DND-41 (cell line): ENCODE measurements around the gene ADTRP.

Source experiments
- ATAC-seq: fragments of 200-7000 bp; cut with Tn5 transposase; 3 replicates; pipeline ENCODE4 v1.9.1; 2021; ENCODE audit warnings: low read depth; ENCODE audit not compliant: insufficient read depth
- DNase-seq: peaks from one replicate; pipeline ENCODE4 v3.0.0-alpha.2; 2020
- H2AFZ ChIP-seq: 2 replicates; pipeline ENCODE4 v1.6.0; 2012; ENCODE audit warnings: low read depth, low read length
- H3K27ac ChIP-seq: 2 replicates; pipeline ENCODE4 v1.5.1; 2012; ENCODE audit warnings: low read length, inconsistent platforms
- H3K27me3 ChIP-seq: fragments of 200-600 bp; sonication (generic); 2 replicates; pipeline ENCODE4 v1.6.0; 2012; ENCODE audit warnings: low read length, mild to moderate bottlenecking, inconsistent platforms; ENCODE audit not compliant: insufficient read depth, poor library complexity
- H3K36me3 ChIP-seq: 2 replicates; pipeline ENCODE4 v1.5.1; 2012; ENCODE audit warnings: low read length, inconsistent platforms; ENCODE audit not compliant: insufficient read depth
- H3K4me1 ChIP-seq: 2 replicates; pipeline ENCODE4 v1.5.1; 2012; ENCODE audit warnings: mild to moderate bottlenecking, low read length; ENCODE audit not compliant: insufficient read depth
- H3K4me2 ChIP-seq: 2 replicates; pipeline ENCODE4 v1.6.0; 2012; ENCODE audit warnings: mild to moderate bottlenecking, moderate library complexity, low read length, inconsistent platforms; ENCODE audit not compliant: insufficient read depth
- H3K4me3 ChIP-seq, 2 experiments: fragments of 200-600 bp in 1 of 2; shearing (Covaris generic) in 1 of 2; 2 replicates each; pipeline ENCODE4 v1.5.1; 2012 to 2016; ENCODE audit warnings: inconsistent platforms in 2 of 2, low read length in 2 of 2, mild to moderate bottlenecking in 2 of 2, low read depth in 1 of 2, moderate library complexity in 1 of 2
- H3K79me2 ChIP-seq: 2 replicates; pipeline ENCODE4 v1.6.0; 2012; ENCODE audit warnings: low read length, inconsistent platforms; ENCODE audit not compliant: insufficient read depth
- H3K9ac ChIP-seq: 2 replicates; pipeline ENCODE4 v1.6.0; 2012; ENCODE audit warnings: low read depth, mild to moderate bottlenecking, inconsistent platforms, low read length, moderate library complexity
- H3K9me3 ChIP-seq: 2 replicates; pipeline ENCODE4 v1.5.1; 2012; ENCODE audit warnings: low read length, moderate library complexity, mild to moderate bottlenecking, inconsistent platforms; ENCODE audit not compliant: insufficient read depth, severe bottlenecking
- H4K20me1 ChIP-seq: 2 replicates; pipeline ENCODE4 v1.6.0; 2012; ENCODE audit warnings: low read length; ENCODE audit not compliant: insufficient read depth
- EZH2 ChIP-seq: IDR thresholded peaks from 3 replicates; pipeline ENCODE4 v1.6.1; 2012; ENCODE audit warnings: borderline replicate concordance, low read depth, mild to moderate bottlenecking, moderate library complexity, low read length, inconsistent platforms; ENCODE audit not compliant: severe bottlenecking
- TF ChIP-seq, protein P1 (sequence below): IDR thresholded peaks from 2 replicates; pipeline ENCODE4 v1.5.1; 2012; ENCODE audit warnings: borderline replicate concordance, low read length, moderate library complexity, mild to moderate bottlenecking; ENCODE audit not compliant: poor library complexity, severe bottlenecking; ENCODE audit errors: extremely low read depth

Gene ADTRP

DNA sequence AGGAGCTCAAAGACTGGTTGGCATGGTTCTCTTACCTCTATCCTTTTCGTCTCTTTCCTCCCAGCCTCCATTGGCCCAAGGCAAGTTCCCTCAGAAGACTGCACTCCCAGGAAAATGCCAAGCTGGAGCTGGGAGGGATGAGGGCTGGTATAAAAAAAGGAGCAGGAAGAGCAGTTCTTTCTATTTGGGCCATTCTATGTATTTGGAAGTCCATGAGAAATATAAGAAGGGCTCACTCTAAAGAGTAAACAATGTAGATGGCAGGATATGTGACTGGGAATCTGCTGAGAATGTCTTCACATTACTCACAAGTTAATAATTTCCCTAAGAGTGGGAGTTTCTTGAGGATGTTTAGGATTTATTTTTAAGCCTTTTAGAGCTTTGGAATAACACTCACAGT, 36.6 kb upstream of the ADTRP start:
- H3K36me3 ChIP-seq = no peaks in the 10 kb centered on the region
- H3K9ac ChIP-seq = no peak overlapping the region
- H3K9me3 ChIP-seq = no peaks in the 10 kb centered on the region
- ATAC-seq = no peak
- no peak overlapping the region for H3K4me3 ChIP-seq
- H2AFZ ChIP-seq = no peak overlapping the region
- no peaks in the 10 kb centered on the region for H3K79me2 ChIP-seq
- no peaks in the 10 kb centered on the region for H3K4me1 ChIP-seq
- TF ChIP-seq EZH2 = no peak
- TF ChIP-seq, protein P1, sequence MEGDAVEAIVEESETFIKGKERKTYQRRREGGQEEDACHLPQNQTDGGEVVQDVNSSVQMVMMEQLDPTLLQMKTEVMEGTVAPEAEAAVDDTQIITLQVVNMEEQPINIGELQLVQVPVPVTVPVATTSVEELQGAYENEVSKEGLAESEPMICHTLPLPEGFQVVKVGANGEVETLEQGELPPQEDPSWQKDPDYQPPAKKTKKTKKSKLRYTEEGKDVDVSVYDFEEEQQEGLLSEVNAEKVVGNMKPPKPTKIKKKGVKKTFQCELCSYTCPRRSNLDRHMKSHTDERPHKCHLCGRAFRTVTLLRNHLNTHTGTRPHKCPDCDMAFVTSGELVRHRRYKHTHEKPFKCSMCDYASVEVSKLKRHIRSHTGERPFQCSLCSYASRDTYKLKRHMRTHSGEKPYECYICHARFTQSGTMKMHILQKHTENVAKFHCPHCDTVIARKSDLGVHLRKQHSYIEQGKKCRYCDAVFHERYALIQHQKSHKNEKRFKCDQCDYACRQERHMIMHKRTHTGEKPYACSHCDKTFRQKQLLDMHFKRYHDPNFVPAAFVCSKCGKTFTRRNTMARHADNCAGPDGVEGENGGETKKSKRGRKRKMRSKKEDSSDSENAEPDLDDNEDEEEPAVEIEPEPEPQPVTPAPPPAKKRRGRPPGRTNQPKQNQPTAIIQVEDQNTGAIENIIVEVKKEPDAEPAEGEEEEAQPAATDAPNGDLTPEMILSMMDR = no peak
- no peak overlapping the region for H3K4me2 ChIP-seq
- H4K20me1 ChIP-seq = no peaks in the 10 kb centered on the region
- DNase-seq = no peak
- H3K27ac ChIP-seq = no peak overlapping the region
- H3K27me3 ChIP-seq = peaks cover 2% of the 10 kb centered on the region

DNA sequence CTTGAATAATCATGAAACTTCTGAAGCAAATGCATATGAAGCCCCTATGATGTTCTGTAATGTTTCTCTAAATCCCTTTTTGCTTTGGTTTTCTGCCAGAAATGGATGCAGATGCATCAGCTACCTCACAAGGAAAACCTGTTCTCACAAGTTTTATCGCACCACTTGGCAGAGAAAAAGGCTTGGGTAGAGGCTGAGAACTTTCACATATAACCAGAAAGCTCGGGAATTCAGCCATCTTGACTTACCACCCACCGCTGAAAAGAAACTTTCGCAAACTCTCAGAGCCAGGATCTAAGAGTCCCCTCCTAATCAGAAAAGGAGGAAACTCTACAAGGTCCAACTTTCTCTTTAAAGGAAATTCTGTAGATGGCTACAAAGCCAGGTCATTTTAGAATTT, 36.2 kb upstream of the ADTRP start:
- TF ChIP-seq, protein P1 = no peak
- TF ChIP-seq EZH2 = no peak
- H2AFZ ChIP-seq = no peak overlapping the region
- H3K36me3 ChIP-seq = no peaks in the 10 kb centered on the region
- H4K20me1 ChIP-seq = no peaks in the 10 kb centered on the region
- H3K9me3 ChIP-seq = no peaks in the 10 kb centered on the region
- no peaks in the 10 kb centered on the region for H3K4me1 ChIP-seq
- no peak overlapping the region for H3K27ac ChIP-seq
- DNase-seq (no peak), ATAC-seq (no peak)
- H3K4me2 ChIP-seq = no peak overlapping the region
- no peak overlapping the region for H3K9ac ChIP-seq
- H3K4me3 ChIP-seq = no peak overlapping the region
- peaks cover 2% of the 10 kb centered on the region for H3K27me3 ChIP-seq
- no peaks in the 10 kb centered on the region for H3K79me2 ChIP-seq

- no peak overlapping the region for H3K9ac ChIP-seq
- no peaks in the 10 kb centered on the region for H3K4me1 ChIP-seq
- H3K4me3 ChIP-seq = no peak overlapping the region
- no peak overlapping the region for H3K4me2 ChIP-seq
- H3K9me3 ChIP-seq = no peaks in the 10 kb centered on the region
- H3K79me2 ChIP-seq = no peaks in the 10 kb centered on the region
- no peak for ATAC-seq
- no peaks in the 10 kb centered on the region for H4K20me1 ChIP-seq
- no peaks in the 10 kb centered on the region for H3K36me3 ChIP-seq
- no peak overlapping the region for H3K27ac ChIP-seq
- no peak for TF ChIP-seq EZH2
- TF ChIP-seq, protein P1 = no peak
- no peak for DNase-seq
- H3K27me3 ChIP-seq = peaks cover 2% of the 10 kb centered on the region
- H2AFZ ChIP-seq = no peak overlapping the region
Observed at GRCh38 chr6:11814106-11814505, 35.5 kb upstream of the ADTRP start.

GRCh38 chr6:11813606-11814005, 35.0 kb upstream of the ADTRP start:
- ATAC-seq = no peak
- H4K20me1 ChIP-seq = no peaks in the 10 kb centered on the region
- no peak overlapping the region for H3K4me3 ChIP-seq
- no peak for DNase-seq
- H3K36me3 ChIP-seq = no peaks in the 10 kb centered on the region
- H3K4me2 ChIP-seq = no peak overlapping the region
- H3K27ac ChIP-seq = no peak overlapping the region
- H3K4me1 ChIP-seq = no peaks in the 10 kb centered on the region
- H3K79me2 ChIP-seq = no peaks in the 10 kb centered on the region
- no peak overlapping the region for H2AFZ ChIP-seq
- peaks cover 2% of the 10 kb centered on the region for H3K27me3 ChIP-seq
- no peak overlapping the region for H3K9ac ChIP-seq
- TF ChIP-seq, protein P1 = no peak
- no peak for TF ChIP-seq EZH2
- H3K9me3 ChIP-seq = no peaks in the 10 kb centered on the region
